ENCODE measurements around the gene BTBD16.

The BTBD16 gene

DNA sequence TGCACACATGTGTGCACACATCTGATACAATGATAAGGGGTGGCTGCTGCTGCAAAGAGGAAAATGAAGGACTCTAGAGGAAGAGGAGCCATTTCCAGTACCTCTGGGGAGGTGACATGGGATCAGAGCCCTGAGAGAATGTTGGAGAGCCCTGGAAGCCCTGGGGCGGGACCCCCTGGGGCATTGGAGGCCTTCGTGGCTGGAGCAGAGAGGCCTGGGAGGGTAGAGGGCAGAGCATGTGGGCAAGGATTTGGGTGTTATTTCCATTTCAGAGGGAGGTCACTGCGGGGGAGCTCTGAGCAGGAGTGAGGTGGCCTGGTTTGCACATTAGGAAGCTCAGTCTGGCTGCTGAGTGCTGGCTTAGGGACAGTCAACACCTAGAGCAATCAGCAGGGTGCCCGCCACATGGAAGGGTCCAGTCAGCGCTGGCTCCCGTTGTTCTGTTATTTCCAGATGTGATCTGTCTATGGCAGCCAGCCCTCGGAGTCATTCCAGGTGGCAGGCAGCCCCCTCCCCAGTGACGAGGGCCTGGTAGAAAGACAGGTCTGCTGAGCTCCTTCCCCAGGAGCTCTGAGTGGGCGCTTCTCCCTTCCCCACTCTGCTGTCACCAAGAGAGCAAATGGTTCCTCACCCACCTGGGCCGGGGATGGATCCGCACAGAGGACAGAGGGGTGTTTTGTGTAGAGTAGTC lies 24.1 kb upstream of the BTBD16 start:
- no peaks in the 10 kb centered on the region for H3K36me3 ChIP-seq (ENCODE audit: control insufficient read depth, insufficient read depth, low read length)
- H3K4me1 ChIP-seq (ENCODE audit: control insufficient read depth, insufficient read depth, low read length, poor library complexity, severe bottlenecking), result no peaks in the 10 kb centered on the region
- no peak for DNase-seq
- H3K27me3 ChIP-seq (replicated peaks; ENCODE audit: control insufficient read depth, insufficient read depth, low read length, poor library complexity, severe bottlenecking), result no peaks in the 10 kb centered on the region
- no peak overlapping the region for H3K27ac ChIP-seq (ENCODE audit: insufficient read depth, low read length, poor library complexity, severe bottlenecking)
- no peak overlapping the region for H3K4me3 ChIP-seq (ENCODE audit: insufficient read depth, low read depth, low read length, poor library complexity, severe bottlenecking)
- no peaks in the 10 kb centered on the region for H3K9me3 ChIP-seq (ENCODE audit: control insufficient read depth, low read length)

- no peak overlapping the region for H3K27ac ChIP-seq (ENCODE audit: insufficient read depth, low read length, poor library complexity, severe bottlenecking)
- H3K4me3 ChIP-seq (ENCODE audit: insufficient read depth, low read depth, low read length, poor library complexity, severe bottlenecking), result no peak overlapping the region
- H3K27me3 ChIP-seq (replicated peaks; ENCODE audit: control insufficient read depth, insufficient read depth, low read length, poor library complexity, severe bottlenecking), result no peaks in the 10 kb centered on the region
- no peaks in the 10 kb centered on the region for H3K36me3 ChIP-seq (ENCODE audit: control insufficient read depth, insufficient read depth, low read length)
- DNase-seq, result no peak
- no peaks in the 10 kb centered on the region for H3K4me1 ChIP-seq (ENCODE audit: control insufficient read depth, insufficient read depth, low read length, poor library complexity, severe bottlenecking)
- H3K9me3 ChIP-seq (ENCODE audit: control insufficient read depth, low read length), result no peaks in the 10 kb centered on the region
Observed at GRCh38 chr10:122248356-122249302, 22.5 kb upstream of the BTBD16 start.

GRCh38 chr10:122249303-122249850 lies 21.7 kb upstream of the BTBD16 start:
- H3K27ac ChIP-seq (ENCODE audit: insufficient read depth, low read length, poor library complexity, severe bottlenecking), result no peak overlapping the region
- no peak for DNase-seq
- H3K36me3 ChIP-seq (ENCODE audit: control insufficient read depth, insufficient read depth, low read length), result no peaks in the 10 kb centered on the region
- no peaks in the 10 kb centered on the region for H3K4me1 ChIP-seq (ENCODE audit: control insufficient read depth, insufficient read depth, low read length, poor library complexity, severe bottlenecking)
- H3K27me3 ChIP-seq (replicated peaks; ENCODE audit: control insufficient read depth, insufficient read depth, low read length, poor library complexity, severe bottlenecking), result no peaks in the 10 kb centered on the region
- no peak overlapping the region for H3K4me3 ChIP-seq (ENCODE audit: insufficient read depth, low read depth, low read length, poor library complexity, severe bottlenecking)
- H3K9me3 ChIP-seq (ENCODE audit: control insufficient read depth, low read length), result no peaks in the 10 kb centered on the region

- Histone ChIP-seq H3K27me3 (replicated peaks; ENCODE audit: control insufficient read depth, insufficient read depth, low read length, poor library complexity, severe bottlenecking) (no peaks in the 10 kb centered on the region), H3K4me1 (ENCODE audit: control insufficient read depth, insufficient read depth, low read length, poor library complexity, severe bottlenecking) (no peaks in the 10 kb centered on the region), H3K36me3 (ENCODE audit: control insufficient read depth, insufficient read depth, low read length) (no peaks in the 10 kb centered on the region), H3K27ac (ENCODE audit: insufficient read depth, low read length, poor library complexity, severe bottlenecking) (no peak overlapping the region), H3K4me3 (ENCODE audit: insufficient read depth, low read depth, low read length, poor library complexity, severe bottlenecking) (no peak overlapping the region), H3K9me3 (ENCODE audit: control insufficient read depth, low read length) (no peaks in the 10 kb centered on the region)
- no peak for DNase-seq
Observed at GRCh38 chr10:122249991-122250750, 20.9 kb upstream of the BTBD16 start.

DNA sequence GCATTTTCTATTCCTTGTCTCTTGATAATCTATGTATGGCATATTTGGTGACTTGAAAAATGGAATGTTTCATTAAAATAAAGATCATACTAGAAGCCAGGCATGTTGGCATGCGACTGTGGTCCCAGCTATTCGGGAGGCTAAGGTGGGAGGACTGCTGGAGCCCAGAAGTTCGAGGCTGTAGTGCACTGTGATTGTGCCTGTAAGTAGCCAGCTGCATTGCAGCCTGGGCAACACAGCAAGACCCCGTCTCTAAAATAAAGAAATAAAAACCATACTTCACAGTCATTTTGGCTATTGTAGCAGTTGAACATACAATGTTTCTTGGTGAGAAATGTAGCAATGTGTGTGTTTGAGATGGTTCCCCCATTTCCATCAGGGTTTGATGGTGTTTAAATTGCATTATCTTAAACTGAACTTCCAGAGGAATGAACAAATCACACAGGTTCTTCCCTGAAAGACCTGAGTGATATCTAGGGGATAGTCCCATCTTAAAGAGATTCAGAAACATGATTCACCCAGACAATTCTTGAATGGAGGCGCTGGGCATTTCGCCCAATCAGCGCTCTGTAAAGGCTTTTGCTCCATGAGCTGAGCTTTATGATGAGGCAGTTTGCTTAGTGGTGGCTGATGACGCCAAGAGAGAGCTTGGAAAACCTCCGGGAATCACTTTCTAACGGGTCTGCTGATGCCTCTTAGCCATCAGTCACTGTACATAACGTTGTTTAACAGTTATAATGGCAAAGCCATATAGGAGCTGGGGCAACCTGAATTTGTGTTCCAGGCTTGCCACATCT lies 19.4 kb upstream of the BTBD16 start:
- no peak overlapping the region for H3K4me3 ChIP-seq (ENCODE audit: insufficient read depth, low read depth, low read length, poor library complexity, severe bottlenecking)
- H3K4me1 ChIP-seq (ENCODE audit: control insufficient read depth, insufficient read depth, low read length, poor library complexity, severe bottlenecking), result no peaks in the 10 kb centered on the region
- H3K36me3 ChIP-seq (ENCODE audit: control insufficient read depth, insufficient read depth, low read length), result no peaks in the 10 kb centered on the region
- H3K9me3 ChIP-seq (ENCODE audit: control insufficient read depth, low read length), result no peaks in the 10 kb centered on the region
- no peaks in the 10 kb centered on the region for H3K27me3 ChIP-seq (replicated peaks; ENCODE audit: control insufficient read depth, insufficient read depth, low read length, poor library complexity, severe bottlenecking)
- no peak for DNase-seq
- H3K27ac ChIP-seq (ENCODE audit: insufficient read depth, low read length, poor library complexity, severe bottlenecking), result no peak overlapping the region

GRCh38 chr10:122252805-122253204 lies 18.3 kb upstream of the BTBD16 start:
- Histone ChIP-seq H3K4me1 (ENCODE audit: control insufficient read depth, insufficient read depth, low read length, poor library complexity, severe bottlenecking) (no peaks in the 10 kb centered on the region), H3K27me3 (replicated peaks; ENCODE audit: control insufficient read depth, insufficient read depth, low read length, poor library complexity, severe bottlenecking) (no peaks in the 10 kb centered on the region), H3K4me3 (ENCODE audit: insufficient read depth, low read depth, low read length, poor library complexity, severe bottlenecking) (no peak overlapping the region), H3K27ac (ENCODE audit: insufficient read depth, low read length, poor library complexity, severe bottlenecking) (no peak overlapping the region), H3K36me3 (ENCODE audit: control insufficient read depth, insufficient read depth, low read length) (no peaks in the 10 kb centered on the region), H3K9me3 (ENCODE audit: control insufficient read depth, low read length) (no peaks in the 10 kb centered on the region)
- DNase-seq, result no peak

GRCh38 chr10:122253605-122254004 lies 17.5 kb upstream of the BTBD16 start:
- no peaks in the 10 kb centered on the region for H3K27me3 ChIP-seq (replicated peaks; ENCODE audit: control insufficient read depth, insufficient read depth, low read length, poor library complexity, severe bottlenecking)
- H3K4me3 ChIP-seq (ENCODE audit: insufficient read depth, low read depth, low read length, poor library complexity, severe bottlenecking), result no peak overlapping the region
- H3K36me3 ChIP-seq (ENCODE audit: control insufficient read depth, insufficient read depth, low read length), result no peaks in the 10 kb centered on the region
- no peaks in the 10 kb centered on the region for H3K4me1 ChIP-seq (ENCODE audit: control insufficient read depth, insufficient read depth, low read length, poor library complexity, severe bottlenecking)
- DNase-seq, result no peak
- no peak overlapping the region for H3K27ac ChIP-seq (ENCODE audit: insufficient read depth, low read length, poor library complexity, severe bottlenecking)
- no peaks in the 10 kb centered on the region for H3K9me3 ChIP-seq (ENCODE audit: control insufficient read depth, low read length)

DNA sequence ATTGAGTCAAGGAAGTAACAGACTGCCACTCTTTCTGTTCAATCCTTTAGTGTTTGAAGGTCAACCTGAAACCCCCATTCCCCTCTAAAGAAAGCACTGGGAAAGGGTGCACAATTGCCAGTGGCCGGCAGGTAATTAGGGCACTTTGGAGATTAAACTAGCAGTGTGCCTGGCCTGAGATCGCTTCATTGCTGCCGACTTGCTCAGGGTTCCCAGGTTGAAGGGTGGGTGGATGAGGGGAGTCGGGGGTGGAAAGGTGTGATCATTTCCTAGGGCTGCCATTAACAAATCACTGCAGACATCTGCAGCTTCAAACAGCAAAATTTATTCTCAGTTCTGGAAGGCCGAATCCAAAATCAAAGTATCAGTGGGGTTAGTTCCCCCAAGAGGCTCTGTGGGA lies 16.3 kb upstream of the BTBD16 start:
- H3K27me3 ChIP-seq (replicated peaks; ENCODE audit: control insufficient read depth, insufficient read depth, low read length, poor library complexity, severe bottlenecking), result no peaks in the 10 kb centered on the region
- no peak overlapping the region for H3K27ac ChIP-seq (ENCODE audit: insufficient read depth, low read length, poor library complexity, severe bottlenecking)
- no peaks in the 10 kb centered on the region for H3K9me3 ChIP-seq (ENCODE audit: control insufficient read depth, low read length)
- H3K4me1 ChIP-seq (ENCODE audit: control insufficient read depth, insufficient read depth, low read length, poor library complexity, severe bottlenecking), result no peaks in the 10 kb centered on the region
- DNase-seq, result no peak
- H3K36me3 ChIP-seq (ENCODE audit: control insufficient read depth, insufficient read depth, low read length), result no peaks in the 10 kb centered on the region
- no peak overlapping the region for H3K4me3 ChIP-seq (ENCODE audit: insufficient read depth, low read depth, low read length, poor library complexity, severe bottlenecking)

DNA sequence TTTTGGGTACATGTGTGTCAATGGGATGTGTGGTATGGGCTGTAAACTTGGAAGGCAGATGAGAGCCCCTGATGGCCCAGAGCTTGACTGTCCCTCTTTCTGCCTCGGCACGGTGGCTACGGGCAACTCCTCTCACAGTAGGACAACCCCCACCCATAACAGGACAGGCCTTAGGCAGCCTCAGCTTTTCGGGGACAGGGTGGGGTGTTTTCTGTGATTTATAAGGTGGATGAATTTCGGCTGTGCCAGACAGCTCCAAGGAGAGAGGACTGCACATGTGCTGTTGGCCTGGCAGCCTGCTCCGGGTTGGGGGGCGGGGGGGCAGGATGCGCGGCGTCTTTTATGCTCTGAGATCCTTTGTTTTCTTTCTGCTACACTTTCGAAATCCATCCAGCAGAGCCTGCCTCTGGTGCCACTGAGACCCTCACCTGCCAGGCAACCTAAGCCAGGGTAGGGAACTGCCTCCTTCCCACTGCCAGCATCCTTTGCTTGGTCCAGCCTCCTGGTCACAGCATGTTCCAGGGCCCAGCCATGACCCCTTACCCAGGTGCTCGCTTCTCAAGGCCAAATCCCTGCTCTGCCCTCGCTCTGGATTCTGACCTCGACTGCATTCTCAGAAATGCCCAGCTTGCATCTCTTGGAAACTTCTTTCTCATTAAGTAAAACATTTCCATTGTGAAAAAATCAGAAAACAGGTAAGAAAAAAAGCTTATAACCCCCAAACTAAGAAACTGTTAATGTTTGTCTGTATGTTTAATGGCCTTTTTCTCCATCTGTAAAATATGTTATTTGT lies 15.4 kb upstream of the BTBD16 start:
- Histone ChIP-seq H3K4me1 (ENCODE audit: control insufficient read depth, insufficient read depth, low read length, poor library complexity, severe bottlenecking) (no peaks in the 10 kb centered on the region), H3K27ac (ENCODE audit: insufficient read depth, low read length, poor library complexity, severe bottlenecking) (no peak overlapping the region), H3K27me3 (replicated peaks; ENCODE audit: control insufficient read depth, insufficient read depth, low read length, poor library complexity, severe bottlenecking) (no peaks in the 10 kb centered on the region), H3K36me3 (ENCODE audit: control insufficient read depth, insufficient read depth, low read length) (no peaks in the 10 kb centered on the region), H3K9me3 (ENCODE audit: control insufficient read depth, low read length) (no peaks in the 10 kb centered on the region), H3K4me3 (ENCODE audit: insufficient read depth, low read depth, low read length, poor library complexity, severe bottlenecking) (no peak overlapping the region)
- DNase-seq, result no peak

All from effector memory CD4-positive, alpha-beta T cell (primary cell).